Amniotic epithelial cell (primary cell): ENCODE data around the gene SLC40A1.

Experiments used
- DNase-seq: peaks from one replicate; pipeline ENCODE4 v3.0.0-alpha.2; 2010; ENCODE audit warnings: low read depth

The SLC40A1 gene

DNA sequence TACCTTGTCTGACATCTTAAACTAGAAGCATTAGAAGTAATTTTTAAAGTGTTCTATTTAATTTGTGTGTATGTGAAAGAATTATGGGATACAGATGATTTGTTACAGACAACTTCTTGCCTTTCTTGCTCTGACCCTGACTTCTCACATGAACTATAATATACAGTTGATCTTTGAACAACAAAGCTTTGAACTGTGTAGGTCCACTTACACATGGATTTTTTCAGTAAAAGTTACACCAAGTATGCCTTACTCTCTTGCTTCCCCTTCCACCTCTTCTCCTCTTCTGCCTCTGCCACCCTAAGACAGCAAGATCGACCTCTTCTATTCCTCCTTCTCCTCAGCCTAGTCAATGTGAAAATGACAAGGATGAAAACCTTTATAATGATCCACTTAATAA, 42.2 kb downstream of the SLC40A1 start:
- no peak for DNase-seq

GRCh38 chr2:189536830-189537229, 43.8 kb downstream of the SLC40A1 start:
- no peak for DNase-seq

DNA sequence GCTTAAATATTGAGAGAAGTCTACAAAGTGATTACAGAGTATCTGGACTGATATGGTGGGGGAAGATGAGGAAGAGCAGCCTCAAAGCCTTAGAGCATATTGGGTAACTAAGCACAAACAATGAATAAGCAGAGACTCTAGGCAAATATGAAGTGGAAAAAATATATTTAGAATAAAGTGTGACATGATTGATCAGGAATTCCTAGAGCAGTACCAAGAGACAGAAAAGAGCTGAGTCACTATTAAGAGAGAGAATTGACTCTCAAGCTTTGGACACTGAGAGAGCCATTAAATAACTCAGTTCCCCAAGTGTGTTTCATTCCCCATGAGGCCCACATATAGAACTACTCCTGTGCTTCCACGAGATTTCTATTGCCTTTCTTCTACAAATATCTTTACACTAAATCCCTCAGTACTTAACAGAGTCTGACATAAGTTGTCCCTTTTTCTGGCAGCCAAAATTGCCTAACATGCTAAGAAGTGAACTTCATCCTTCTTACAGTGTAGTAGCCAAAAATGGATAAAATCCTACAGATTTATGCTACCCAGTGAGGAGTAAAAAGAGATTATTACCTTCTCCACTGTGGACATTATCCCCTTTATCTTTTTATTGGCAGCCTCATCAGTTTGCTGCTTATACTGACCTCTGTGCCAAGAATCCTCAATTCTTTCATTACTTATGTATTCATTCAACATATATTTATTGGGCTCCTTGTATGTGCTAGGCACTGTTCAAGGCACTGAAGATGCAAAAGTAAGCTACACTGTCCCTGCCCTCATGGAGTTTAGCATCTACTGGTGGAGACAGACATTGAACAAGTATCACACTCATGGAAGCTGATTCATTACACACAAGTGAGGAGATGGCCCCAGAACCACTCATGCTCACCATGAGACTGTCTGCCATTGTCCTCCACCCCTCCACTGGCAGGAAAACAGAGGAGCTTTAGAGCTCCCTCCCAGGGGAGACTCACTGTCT, 45.4 kb downstream of the SLC40A1 start:
- peak; percentile 63 for DNase-seq

DNA sequence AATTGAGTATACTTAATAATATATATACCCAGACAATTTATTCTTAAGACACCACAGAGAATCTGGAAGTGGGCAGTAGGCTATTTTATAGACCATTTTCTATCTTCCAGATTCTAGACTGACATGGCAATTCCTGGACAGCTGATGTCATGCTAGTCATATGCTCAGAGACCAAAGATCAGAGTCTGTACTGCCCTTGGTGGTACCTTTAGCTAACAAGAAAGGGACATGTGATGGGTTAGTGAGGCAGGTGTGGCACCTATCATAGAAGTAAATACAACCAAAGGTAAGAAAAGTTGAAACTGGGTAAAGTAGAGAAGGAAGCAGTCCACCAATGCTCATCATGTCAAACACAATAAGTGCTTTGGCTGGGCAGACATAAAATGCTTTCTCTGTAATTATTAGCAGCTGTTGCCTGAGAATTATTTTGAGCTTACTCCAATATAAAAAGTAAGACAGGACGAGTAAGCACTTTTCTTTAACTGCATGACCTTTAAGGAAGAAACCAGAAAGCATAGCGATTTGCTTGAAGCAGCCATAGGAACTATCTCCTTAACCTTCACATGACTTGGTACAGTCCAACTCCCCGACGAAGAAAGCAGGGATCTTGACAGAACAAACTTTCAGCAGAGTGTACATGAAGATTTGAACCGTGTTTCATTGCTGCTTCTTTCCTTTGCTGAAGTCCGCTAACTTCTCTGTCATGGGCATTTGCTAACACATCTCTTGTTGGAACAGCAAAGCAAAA, 47.1 kb downstream of the SLC40A1 start:
- DNase-seq, result no peak

GRCh38 chr2:189530965-189531637, 49.5 kb downstream of the SLC40A1 start:
- DNase-seq, result peak; percentile 58

GRCh38 chr2:189528617-189529016, 52.0 kb downstream of the SLC40A1 start:
- no peak for DNase-seq

DNA sequence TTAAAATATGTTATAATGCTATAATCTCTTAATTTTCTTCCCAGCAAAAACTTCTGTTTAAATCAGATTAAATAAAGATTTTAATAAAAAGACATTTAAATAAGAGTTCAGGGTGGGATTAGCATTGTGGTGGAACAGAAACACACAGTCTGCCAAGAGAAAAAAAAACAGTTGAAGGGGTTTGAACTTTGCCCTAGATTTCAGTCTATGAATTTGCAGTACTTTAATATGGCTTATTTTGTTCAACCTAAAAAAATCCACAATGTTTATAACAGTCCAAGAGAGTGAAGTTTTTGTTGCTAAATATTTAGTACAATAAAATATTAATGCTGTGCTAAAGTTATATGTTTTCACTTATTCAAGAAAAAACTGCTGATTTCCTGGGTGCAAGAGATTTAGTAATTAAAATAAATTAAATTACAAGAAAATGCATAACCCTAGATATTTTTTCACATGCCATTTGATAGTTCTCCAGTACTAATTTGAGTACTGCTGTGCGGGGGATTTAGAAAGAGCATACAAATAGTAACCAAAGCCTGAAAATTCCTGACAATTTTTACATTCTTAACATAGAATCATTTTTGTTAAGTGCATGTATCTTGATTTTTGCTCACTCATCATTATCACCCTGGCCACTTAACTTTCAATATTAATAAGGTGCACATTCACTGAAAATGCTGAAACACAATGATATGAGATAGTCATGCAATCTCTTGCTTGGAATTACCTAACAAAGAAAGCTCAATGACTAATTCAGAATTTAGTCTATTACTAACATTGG, 52.6 kb downstream of the SLC40A1 start:
- no peak for DNase-seq

DNA sequence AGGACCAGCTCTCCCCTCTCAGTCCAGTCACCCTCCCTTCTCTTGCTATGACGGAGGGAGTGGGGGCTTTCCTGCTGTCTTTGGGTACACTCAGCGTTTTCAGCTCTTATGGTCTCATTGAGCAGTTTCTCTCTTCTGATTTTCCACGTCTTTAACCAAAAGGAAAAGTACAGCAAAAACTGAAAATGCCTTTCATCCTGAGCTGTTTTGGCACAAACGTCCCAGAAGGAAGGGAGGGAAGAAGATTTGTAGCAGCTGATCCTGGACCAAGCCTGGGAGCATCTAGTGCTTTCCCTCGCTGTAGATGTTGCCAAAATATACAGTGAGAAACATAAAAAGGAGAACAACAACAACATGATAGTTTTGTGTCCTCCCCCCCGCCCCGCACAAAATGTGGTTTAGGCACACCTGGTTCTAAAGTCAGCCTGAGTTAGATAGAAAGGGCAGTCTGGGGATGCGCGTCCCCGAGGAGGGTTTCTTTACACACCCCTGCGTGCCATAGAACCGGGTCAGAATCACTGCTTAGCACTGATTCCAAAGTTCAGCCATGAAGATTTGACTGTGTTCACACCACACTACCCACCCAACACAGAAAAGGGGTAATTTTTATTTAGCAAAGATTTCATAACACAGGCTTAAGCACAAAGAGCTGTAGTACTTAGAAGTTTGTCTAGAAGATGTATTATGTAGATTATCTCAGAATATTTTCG, 53.4 kb downstream of the SLC40A1 start:
- peak; percentile 56 for DNase-seq

DNA sequence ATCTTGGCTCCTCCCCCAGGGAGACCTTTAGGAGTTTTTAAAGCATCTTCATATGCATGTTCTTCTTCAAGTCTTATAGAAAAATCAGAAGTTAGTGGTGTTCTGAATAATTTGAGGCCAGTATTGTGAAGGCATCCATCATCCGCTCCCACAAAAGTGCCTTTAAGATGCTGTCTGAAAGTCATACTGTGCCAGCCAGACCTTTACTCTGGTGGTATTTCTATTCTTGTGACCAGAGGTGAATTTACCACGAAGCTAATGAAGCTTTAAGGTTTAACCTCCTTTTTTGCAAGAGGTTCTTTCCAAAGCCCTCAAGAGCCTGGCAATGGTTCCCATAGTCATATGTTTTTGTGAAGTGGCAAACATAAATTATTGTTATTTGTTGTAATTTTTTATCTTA, 54.3 kb downstream of the SLC40A1 start:
- DNase-seq, result no peak

GRCh38 chr2:189524746-189525145, 55.8 kb downstream of the SLC40A1 start:
- no peak for DNase-seq

GRCh38 chr2:189522435-189523151, 58.0 kb downstream of the SLC40A1 start:
- peak; percentile 78 for DNase-seq

DNA sequence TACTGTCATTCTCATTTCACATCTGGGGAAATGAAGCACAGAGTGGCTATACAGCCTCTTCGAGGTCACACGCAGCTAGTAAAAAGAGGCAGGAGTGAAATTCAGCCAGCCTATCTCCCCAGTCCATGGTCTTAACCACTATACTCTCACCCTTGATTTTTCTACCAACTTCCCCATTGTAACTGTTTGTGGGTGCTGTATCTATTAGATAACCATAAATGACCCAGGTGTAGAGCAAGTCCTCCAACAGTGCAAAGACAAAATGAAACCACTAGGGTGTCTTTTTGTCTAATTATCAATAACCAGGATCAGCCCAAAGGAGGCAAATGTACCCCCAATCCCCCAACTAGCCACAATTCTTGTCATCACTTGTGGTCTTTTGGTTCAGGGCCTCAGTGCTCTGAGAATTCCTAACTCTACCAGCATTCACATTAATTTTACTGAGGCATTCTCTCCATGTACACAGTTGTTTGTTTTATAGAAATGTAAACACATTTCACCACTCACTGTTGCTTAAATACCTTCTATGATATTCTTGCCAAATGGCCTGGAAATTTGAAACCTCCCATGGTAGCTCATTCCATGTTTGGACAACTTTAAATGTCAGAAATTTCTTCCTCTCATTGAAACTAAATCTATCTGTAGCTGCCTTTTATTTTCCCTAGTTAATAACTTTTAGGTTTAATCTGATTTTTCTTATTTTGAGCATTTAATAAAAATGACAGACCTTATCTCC, 58.7 kb downstream of the SLC40A1 start:
- DNase-seq, result peak; percentile 53

GRCh38 chr2:189519631-189520387, 60.8 kb downstream of the SLC40A1 start:
- peak; percentile 58 for DNase-seq

DNA sequence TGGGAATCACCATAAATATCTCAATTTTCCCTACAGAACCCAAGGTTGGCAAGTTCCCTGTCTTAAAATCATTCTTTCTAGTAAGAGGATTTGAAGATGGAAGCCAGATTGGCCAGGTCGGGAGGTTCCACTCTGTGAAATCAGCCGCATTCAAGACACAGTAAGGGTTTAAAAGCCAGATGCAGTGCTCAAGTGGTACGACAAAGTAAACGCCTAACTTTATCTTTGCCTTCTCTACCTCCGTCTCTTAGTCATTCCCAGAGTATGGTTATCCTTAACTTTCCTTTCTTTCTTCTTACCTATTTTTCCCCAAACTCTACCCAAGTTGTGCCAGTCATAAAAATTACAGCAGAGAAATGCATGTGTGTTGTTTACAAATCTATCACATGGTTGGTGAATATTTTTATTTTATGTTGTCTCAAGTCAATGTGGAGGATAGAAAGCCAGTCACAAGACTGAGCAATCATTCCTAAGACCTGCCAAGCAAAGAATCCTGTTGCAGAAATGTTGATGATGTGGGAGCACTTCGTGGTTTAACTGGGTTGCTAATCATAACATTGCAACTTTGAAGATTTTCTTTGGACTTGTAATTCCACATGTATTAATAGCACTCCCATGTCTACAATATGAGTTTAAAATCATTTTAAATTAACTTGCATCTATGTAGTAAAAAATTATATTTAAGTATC, 62.6 kb downstream of the SLC40A1 start:
- DNase-seq, result peak; percentile 97

DNA sequence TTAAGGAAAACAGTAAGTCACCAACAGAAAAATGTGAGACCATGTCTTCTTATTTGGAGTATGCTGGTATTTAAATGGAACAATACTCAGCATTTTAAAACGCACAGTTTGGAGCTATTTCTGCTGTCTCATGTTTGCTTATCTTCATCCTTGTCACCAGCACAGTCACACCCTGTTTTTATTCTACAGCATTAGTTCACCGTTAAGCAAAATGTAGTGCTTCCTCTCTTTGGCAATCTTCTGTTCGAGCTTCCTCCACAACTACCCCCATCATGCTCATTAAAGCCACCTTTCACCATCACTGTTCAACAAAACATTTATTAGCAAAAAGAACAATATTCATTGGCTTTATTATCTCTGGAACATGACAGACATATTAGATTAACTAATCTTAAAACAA, 64.0 kb downstream of the SLC40A1 start:
- DNase-seq, result no peak

GRCh38 chr2:189515264-189515663, 65.3 kb downstream of the SLC40A1 start:
- peak; percentile 72 for DNase-seq

- DNase-seq, result no peak
These were observed 66.5 kb downstream of the SLC40A1 start for GRCh38 chr2:189514104-189514503.

DNA sequence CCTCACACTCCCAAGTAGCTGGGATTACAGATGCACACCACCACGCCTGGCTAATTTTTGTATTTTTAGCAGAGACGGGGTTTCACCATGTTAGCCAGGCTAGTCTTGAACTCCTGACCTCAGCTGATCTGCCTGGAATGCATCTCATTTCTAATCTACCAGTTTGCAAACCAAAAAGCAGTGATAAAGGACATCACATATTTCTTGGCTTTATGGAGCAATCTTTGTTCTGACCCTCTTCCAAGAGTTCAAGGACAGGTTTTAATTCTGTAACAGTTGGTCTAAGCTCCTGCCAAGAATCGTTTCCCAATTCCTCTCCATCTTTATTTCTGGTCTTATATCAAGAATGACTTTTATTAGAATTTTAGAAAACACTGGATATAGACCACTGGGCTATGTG, 67.7 kb downstream of the SLC40A1 start:
- peak; percentile 97 for DNase-seq
